ENCODE measurements around the gene LRMDA.

The LRMDA gene

DNA sequence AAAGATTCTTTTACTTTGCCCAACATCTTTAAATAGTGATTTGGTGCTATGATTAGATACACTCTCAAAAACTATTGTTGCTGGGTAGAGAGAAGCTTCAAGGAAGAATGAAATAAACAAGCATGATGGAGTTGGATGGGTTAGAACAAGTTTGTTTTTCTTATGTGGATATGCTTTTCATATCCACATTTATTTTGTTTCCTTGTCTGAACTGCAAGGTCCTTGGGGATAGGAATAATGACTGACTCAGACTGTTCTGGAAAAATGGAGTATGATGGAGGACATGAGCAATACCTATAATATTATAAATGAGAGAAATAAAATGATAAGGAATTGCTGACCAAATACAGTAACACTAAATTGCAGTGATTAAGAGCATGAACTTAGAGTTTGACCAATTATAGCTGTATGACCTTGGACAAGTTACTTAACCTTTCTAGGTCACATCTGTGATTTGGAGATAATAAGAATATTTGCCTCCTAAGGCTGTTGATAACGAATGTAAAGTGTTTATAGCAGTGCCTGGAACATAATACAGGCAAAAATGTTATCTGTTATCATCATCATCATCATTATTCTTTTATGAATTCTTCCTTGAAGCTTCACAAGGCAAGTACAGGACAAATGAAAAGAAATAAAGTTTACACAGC is 847.5 kb downstream of the LRMDA start:
- DNase-seq (ENCODE audit: low spot score), result no peak

- DNase-seq (ENCODE audit: low spot score), result no peak
These were observed 850.2 kb downstream of the LRMDA start for GRCh38 chr10:76281659-76282058.

DNA sequence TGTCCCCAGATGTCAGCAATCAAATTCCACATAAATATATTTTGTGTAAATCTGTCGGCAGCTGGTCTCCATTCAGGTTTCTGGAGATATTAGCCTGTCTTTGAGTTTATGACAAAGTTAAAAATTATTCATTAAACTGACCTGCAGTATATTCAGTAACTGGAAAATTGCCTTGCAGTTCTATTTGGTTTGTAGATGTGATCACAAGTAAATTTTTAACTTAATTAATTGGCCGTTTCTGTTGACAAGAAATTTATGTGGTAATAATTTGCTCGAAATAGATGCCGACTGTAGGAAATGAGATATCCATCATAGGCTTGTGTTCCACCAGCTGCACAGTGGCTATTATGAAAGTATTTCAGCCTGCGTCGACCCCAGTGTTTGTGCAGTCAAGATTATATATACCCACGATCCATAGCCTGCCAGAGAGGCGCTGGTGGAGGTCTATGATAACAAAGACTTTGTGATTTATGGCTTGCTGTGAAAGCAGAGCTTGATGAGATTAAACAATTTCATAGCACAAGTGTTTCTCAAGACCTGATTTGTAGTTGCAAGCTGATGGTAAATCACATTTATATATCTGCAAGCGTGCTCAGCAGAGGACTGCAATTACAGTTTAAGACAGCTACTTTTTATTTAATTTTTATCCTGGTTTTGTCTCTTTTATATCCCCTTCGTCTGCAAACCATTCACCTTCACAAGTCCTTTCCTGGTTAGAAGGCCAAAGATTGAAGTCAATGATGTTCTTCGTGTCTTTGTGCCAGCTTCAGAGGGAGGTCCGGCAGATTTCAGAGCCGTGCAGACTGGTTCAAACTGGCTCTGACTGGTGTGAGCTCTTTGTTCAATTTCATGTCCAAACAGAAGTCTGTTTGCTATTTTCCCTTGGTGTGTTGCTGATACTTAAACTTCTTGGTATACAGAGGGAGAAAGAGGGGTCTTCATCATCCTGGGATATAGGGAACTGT is 850.9 kb downstream of the LRMDA start:
- DNase-seq (ENCODE audit: low spot score), result no peak

DNA sequence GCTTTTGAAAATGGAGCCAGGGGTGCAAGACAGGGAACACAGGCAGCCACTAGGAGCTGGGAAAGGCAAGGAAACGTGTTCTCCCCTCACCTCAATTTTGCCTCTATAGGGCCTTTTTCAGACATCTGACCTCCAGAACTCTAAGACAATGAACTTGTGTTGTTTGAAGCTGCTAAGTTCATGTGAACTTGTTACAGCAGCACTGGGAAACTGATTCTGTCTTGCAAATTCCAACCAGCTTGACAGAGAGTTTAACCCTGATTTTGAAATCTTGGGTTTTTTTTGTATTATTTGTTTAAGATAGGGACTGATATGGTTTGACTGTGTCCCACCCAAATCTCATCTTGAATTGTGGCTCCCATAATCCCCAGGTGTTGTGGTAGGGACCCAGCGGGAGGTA is 852.9 kb downstream of the LRMDA start:
- DNase-seq (ENCODE audit: low spot score), result no peak

DNA sequence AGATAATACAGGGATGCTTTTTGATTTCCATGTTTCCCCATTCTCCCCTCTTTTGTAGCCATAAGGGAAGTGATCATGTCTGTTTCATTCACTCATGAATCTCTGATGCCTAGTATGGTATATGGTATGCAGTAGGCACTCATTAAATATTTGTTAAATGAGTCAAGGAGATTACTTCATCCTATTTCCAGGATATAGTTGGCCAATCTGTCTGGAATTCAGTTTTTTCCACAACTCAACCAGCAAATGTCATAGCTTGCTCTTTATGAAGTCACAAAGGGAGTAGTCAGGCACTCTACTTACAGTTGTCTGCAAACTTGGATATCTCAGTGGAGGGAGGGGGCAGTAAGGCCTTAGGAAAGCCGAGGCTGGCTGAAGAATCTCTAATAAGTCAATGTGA is 853.6 kb downstream of the LRMDA start:
- no peak for DNase-seq (ENCODE audit: low spot score)

DNA sequence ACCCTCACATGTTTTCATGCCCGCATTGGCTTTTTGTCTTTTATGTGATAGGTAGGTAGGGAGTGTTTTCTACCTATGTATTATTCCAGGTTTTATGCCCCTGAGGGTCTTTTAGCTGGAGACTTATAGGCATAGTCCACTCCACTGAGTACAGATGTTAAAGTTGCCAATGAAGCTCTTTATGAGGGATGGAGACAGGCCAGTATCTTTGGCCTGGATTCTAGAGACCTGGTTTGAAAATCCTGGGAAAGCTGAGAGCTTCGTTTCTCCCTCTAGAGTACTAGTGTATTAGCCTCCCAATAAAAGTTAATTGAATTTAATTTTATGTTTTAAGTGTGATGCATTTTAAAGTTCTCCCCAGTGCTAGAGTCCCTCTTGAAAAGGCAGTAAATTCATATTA is 854.1 kb downstream of the LRMDA start:
- DNase-seq (ENCODE audit: low spot score), result no peak

DNA sequence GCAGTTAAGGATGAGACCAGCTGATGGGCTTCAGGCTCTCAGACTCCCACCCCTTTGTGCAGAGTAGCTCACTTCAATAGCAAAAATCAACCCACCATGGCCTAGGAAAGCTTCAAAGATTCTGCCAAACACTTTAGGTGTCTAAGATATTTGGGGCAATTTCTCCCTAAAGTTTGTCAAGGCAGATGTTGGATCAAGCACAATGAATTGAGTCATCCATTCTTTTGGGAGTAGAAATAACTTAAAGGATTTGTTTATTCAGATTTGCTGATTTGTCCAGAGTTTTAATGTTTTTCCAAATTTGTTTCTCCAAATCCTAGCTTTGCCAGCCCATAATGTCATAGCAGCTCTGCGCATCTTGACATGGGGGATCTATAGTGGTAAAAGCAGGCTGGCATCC is 855.1 kb downstream of the LRMDA start:
- no peak for DNase-seq (ENCODE audit: low spot score)

GRCh38 chr10:76287856-76288255 is 856.4 kb downstream of the LRMDA start:
- DNase-seq (ENCODE audit: low spot score), result no peak

- no peak for DNase-seq (ENCODE audit: low spot score)
These were observed 859.8 kb downstream of the LRMDA start for GRCh38 chr10:76291175-76291574.

DNA sequence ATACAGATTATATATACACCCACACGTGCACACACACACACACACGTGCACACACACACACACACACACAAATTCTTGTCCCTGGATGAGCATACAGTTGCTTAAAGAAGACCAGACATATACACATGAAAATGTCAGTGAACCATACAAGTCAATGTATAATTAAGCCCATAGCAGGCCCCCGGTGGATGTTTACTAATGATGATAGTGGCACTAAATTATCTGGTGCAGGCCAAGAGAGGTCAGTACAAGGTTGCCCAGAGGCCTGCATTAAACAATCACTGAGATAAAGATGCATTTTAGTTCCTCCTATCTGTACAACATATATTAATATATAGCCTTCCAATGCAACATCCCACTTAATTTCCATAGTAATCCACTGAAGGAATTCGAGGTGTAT is 860.5 kb downstream of the LRMDA start:
- DNase-seq (ENCODE audit: low spot score), result no peak

- DNase-seq (ENCODE audit: low spot score), result no peak
These were observed 865.5 kb downstream of the LRMDA start for GRCh38 chr10:76296957-76297356.

- no peak for DNase-seq (ENCODE audit: low spot score)
These were observed 865.9 kb downstream of the LRMDA start for GRCh38 chr10:76297358-76297757.

- DNase-seq (ENCODE audit: low spot score), result peak; percentile 53
These were observed 866.4 kb downstream of the LRMDA start for GRCh38 chr10:76297780-76298281.

DNA sequence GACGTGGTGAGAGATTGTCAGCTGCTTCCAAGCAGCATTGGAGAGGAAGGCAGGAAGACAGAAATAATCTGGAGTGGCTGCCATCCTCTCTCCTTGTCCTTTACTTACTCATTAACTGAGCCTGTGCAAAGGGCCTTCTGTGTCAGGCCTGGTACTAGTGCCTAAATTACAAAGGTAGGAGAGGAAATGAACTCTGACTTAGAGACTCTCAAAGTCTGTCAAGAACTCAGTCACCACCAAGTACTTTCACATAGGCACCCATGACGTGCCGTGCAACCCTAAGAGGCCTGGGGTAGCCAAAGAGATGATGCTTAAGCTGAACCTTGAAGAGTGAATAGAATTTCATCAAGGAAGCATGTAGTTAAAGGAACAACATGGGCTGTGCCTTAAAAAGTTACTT is 866.9 kb downstream of the LRMDA start:
- no peak for DNase-seq (ENCODE audit: low spot score)

DNA sequence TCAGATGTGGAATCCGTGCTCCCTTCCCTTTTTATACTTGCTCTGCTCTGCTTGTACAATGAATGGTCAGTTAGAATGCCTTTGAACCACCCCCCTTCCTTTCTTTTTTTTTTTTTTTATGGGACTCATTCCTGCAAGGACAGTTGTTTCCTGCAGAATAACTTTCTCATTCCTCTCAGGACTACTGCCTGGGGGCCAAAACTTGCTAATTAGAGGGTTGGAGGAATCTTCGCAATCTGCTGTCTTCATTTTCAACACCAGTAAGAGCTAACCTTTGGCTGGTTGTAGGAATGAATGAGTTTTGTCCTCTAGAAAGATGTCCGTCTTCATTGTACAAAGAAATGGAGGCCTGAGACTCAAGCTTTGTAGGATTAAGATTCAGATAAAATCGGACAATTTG is 868.1 kb downstream of the LRMDA start:
- DNase-seq (ENCODE audit: low spot score), result no peak

DNA sequence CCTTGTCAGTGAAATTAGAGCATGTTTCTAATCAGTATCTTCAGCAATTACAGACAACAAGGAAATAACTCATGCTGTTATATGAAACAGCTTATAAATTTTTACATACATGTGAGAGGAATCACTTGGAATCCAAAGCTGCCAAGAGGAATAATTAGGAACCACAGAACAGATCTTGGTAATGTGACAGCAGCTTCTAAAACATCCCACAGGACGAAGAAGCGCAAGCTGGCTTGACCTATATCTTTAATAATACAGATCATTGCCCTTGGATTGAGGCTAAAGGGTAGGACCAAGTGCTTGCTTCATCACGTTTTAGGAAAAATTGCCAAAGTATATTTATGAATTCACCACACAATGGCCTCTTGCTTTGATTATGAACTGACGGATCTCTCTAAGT is 869.8 kb downstream of the LRMDA start:
- DNase-seq (ENCODE audit: low spot score), result no peak

- DNase-seq (ENCODE audit: low spot score), result no peak
These were observed 870.5 kb downstream of the LRMDA start for GRCh38 chr10:76301950-76302349.

GRCh38 chr10:76302481-76302880 is 871.1 kb downstream of the LRMDA start:
- DNase-seq (ENCODE audit: low spot score), result no peak

- no peak for DNase-seq (ENCODE audit: low spot score)
These were observed 871.7 kb downstream of the LRMDA start for GRCh38 chr10:76302961-76303630.

DNA sequence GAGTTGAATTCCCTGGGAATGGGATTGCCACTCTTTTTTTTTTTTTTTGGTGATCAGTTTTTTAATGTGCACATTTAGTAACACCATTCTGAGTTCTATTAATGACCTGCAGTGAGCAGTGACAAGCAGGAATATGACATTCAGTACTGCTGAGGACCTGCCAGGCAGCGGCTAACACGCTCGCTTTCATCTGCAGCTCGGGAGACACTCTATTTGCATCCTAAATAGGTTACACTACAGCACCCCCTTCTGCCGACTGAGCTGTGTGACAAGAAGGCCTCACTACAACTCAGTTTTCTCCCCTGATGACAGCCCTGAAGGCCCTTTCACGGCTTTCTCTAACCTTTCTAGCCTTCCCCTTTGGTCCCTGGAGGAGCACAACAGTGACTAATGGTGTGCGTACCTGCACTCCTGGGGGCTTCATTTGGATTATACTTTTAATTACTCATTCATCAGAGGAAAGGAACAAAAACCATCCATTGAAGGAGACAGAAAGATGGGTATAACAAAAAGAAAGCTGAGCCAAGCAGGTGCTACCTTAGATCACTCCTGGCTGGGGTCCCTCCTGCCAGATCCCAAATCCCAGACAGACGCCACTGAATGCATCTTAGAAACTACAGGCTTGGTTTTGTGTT is 872.4 kb downstream of the LRMDA start:
- DNase-seq (ENCODE audit: low spot score), result peak; percentile 77

GRCh38 chr10:76305930-76306615 is 874.6 kb downstream of the LRMDA start:
- DNase-seq (ENCODE audit: low spot score), result no peak

DNA sequence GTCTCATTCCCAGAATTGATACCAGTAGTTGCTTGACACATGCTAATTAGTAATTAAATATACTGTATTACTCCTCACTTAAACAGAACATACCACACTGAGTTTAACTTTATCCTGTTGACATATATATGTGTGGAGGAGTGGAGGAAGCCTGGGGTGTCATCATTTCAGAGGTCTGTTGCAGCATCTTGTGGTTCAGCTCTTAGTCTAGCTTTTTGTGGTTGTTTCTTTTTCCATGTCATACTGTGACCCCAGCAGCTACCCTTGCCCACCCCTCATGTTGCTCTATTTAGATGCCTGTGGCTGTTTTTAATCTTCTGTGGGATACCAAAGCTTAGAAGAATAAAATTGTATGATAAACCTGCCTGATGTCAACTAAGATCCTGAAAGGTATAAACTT is 875.4 kb downstream of the LRMDA start:
- no peak for DNase-seq (ENCODE audit: low spot score)

Measured in ecto neural progenitor cell (in vitro differentiated cells).